ENCODE measurements around the gene COL11A1.
"Not testable (repeated sequence)": the region's sequence is repeated elsewhere in the genome, so short reads cannot be mapped to it uniquely, and the experiment has no call there.

Gene COL11A1

DNA sequence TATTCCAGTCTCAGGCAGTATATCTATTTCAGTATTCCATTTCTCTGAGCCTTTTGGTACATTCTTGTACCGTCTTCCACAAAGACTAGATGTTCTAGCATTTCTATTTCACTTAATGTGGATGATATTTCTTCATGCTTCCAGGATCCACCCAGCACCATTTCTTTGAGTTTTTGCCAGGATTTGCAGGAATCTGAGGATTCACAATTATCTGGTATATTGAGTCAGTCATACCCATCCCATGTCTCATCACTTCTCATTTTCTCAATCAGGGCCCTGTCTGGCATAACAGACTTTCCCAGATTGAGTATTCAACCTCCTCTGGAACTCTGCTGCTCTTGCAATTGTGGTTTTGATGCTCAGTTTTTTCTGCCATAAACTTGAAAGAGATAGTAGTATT lies 20.9 kb upstream of the COL11A1 start:
- Histone ChIP-seq H3K9ac (ENCODE audit: low read depth, low read length) (no peak overlapping the region), H3K4me3 (ENCODE audit: low read depth in 1 of 2, low read length in 2 of 2) (no peak overlapping the region), H3K4me2 (ENCODE audit: insufficient read depth, low read length) (no peak overlapping the region), H4K20me1 (ENCODE audit: insufficient read depth, low read length) (no peaks in the 10 kb centered on the region), H3K27me3 (ENCODE audit: insufficient read depth, low read length, poor library complexity) (no peaks in the 10 kb centered on the region), H3K27ac (ENCODE audit: low read length) (no peak overlapping the region), H3K79me2 (ENCODE audit: insufficient read depth, low read length) (no peaks in the 10 kb centered on the region), H3K9me3 (ENCODE audit: insufficient read depth, low read length, severe bottlenecking) (no peaks in the 10 kb centered on the region), H2AFZ (ENCODE audit: low read depth, low read length) (no peak overlapping the region), H3K36me3 (ENCODE audit: insufficient read depth, low read length) (no peaks in the 10 kb centered on the region), H3K4me1 (ENCODE audit: insufficient read depth, low read length) (no peaks in the 10 kb centered on the region)
- DNase-seq (no peak), ATAC-seq (ENCODE audit: insufficient read depth, low read depth) (no peak)
- TF ChIP-seq, protein P1, sequence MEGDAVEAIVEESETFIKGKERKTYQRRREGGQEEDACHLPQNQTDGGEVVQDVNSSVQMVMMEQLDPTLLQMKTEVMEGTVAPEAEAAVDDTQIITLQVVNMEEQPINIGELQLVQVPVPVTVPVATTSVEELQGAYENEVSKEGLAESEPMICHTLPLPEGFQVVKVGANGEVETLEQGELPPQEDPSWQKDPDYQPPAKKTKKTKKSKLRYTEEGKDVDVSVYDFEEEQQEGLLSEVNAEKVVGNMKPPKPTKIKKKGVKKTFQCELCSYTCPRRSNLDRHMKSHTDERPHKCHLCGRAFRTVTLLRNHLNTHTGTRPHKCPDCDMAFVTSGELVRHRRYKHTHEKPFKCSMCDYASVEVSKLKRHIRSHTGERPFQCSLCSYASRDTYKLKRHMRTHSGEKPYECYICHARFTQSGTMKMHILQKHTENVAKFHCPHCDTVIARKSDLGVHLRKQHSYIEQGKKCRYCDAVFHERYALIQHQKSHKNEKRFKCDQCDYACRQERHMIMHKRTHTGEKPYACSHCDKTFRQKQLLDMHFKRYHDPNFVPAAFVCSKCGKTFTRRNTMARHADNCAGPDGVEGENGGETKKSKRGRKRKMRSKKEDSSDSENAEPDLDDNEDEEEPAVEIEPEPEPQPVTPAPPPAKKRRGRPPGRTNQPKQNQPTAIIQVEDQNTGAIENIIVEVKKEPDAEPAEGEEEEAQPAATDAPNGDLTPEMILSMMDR (IDR thresholded peaks at IDR 0.05; ENCODE audit: borderline replicate concordance, extremely low read depth, low read length, poor library complexity, severe bottlenecking) = no peak
- no peak for TF ChIP-seq EZH2 (IDR thresholded peaks at IDR 0.05; ENCODE audit: borderline replicate concordance, low read depth, low read length, severe bottlenecking)

DNA sequence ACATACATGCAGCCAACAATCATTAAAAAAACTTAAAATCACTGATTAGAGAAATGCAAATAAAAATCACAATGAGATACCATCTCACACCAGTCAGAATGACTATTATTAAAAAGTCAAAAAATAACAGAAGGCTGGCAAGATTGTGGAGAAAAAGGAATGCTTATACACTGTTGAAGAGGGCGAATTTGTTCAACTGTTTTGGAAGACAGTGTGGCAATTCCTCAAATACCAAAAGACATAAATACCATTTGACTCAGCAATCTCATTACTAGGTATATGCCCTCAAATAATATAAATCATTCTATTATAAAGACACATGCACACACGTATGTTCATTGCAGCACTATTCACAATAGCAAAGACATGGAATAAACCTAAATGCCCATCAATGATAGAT lies 19.9 kb upstream of the COL11A1 start:
- not testable (repeated sequence) for H3K36me3 ChIP-seq (ENCODE audit: insufficient read depth, low read length); DNase-seq; H3K4me1 ChIP-seq (ENCODE audit: insufficient read depth, low read length); H3K27me3 ChIP-seq (ENCODE audit: insufficient read depth, low read length, poor library complexity); H3K4me2 ChIP-seq (ENCODE audit: insufficient read depth, low read length); H4K20me1 ChIP-seq (ENCODE audit: insufficient read depth, low read length); H3K79me2 ChIP-seq (ENCODE audit: insufficient read depth, low read length); H3K9me3 ChIP-seq (ENCODE audit: insufficient read depth, low read length, severe bottlenecking); H3K27ac ChIP-seq (ENCODE audit: low read length); H2AFZ ChIP-seq (ENCODE audit: low read depth, low read length); ATAC-seq (ENCODE audit: insufficient read depth, low read depth); H3K4me3 ChIP-seq (ENCODE audit: low read depth in 1 of 2, low read length in 2 of 2); H3K9ac ChIP-seq (ENCODE audit: low read depth, low read length)

DNA sequence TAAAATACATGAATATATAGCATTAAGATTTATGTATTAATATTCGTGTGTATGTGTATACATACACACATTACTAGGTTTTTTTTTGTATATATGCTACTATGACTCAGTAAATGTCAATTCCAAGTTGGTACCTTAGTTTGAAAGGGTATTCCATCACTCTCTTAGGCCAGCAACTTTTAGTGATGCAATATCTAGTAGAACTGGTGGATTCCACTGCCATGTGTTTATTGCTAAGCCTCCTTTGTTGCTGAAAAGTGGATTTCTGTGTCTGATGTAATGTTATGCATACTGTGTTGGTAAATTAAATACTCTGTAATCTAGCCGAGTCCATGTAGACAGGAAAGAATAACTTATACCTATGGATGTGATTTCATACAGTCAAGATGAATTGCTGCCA lies 16.9 kb upstream of the COL11A1 start:
- no peak overlapping the region for H3K9ac ChIP-seq (ENCODE audit: low read depth, low read length)
- no peaks in the 10 kb centered on the region for H3K36me3 ChIP-seq (ENCODE audit: insufficient read depth, low read length)
- no peaks in the 10 kb centered on the region for H3K9me3 ChIP-seq (ENCODE audit: insufficient read depth, low read length, severe bottlenecking)
- no peak for TF ChIP-seq EZH2 (IDR thresholded peaks at IDR 0.05; ENCODE audit: borderline replicate concordance, low read depth, low read length, severe bottlenecking)
- TF ChIP-seq, protein P1 (IDR thresholded peaks at IDR 0.05; ENCODE audit: borderline replicate concordance, extremely low read depth, low read length, poor library complexity, severe bottlenecking) = no peak
- H3K79me2 ChIP-seq (ENCODE audit: insufficient read depth, low read length) = no peaks in the 10 kb centered on the region
- H3K27me3 ChIP-seq (ENCODE audit: insufficient read depth, low read length, poor library complexity) = no peaks in the 10 kb centered on the region
- no peaks in the 10 kb centered on the region for H4K20me1 ChIP-seq (ENCODE audit: insufficient read depth, low read length)
- H3K4me2 ChIP-seq (ENCODE audit: insufficient read depth, low read length) = no peak overlapping the region
- no peak overlapping the region for H3K27ac ChIP-seq (ENCODE audit: low read length)
- no peak for DNase-seq
- H2AFZ ChIP-seq (ENCODE audit: low read depth, low read length) = no peak overlapping the region
- no peak for ATAC-seq (ENCODE audit: insufficient read depth, low read depth)
- H3K4me1 ChIP-seq (ENCODE audit: insufficient read depth, low read length) = no peaks in the 10 kb centered on the region
- H3K4me3 ChIP-seq (ENCODE audit: low read depth in 1 of 2, low read length in 2 of 2) = no peak overlapping the region

DNA sequence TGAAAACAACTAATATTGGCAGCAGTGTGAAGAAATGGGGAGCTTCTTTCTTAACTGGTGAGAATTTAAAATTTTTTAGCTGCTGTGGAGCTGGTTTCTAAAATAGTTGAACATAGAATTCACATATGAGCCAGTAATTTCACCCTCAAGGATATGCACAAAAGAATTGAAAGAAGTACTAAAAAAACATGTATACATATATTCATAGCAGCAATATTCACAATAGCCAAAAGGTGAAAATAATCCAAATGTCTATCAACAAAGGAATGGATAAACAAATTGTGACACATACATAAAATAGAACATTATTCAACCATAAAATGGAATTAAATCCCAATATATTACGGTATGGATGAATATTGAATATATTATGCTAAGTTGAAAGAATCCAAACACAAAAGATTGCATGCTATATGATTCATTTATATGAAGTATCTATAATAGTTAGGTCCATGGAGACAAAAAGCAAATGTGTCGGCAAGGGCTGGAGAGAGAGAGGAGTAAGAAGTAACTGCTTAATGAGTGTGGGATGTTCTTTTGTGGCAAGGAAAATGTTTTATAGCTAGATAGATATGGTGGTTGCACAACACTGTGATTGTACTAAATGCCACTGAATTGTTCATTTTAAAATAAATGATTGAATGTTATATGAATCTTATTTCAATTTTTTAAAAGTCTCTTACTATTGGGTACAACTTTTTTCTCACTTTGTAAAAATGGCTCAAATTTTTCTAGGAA lies 14.8 kb upstream of the COL11A1 start:
- no peak for TF ChIP-seq EZH2 (IDR thresholded peaks at IDR 0.05; ENCODE audit: borderline replicate concordance, low read depth, low read length, severe bottlenecking)
- TF ChIP-seq, protein P1 (IDR thresholded peaks at IDR 0.05; ENCODE audit: borderline replicate concordance, extremely low read depth, low read length, poor library complexity, severe bottlenecking) = no peak
- Histone ChIP-seq H3K27me3 (ENCODE audit: insufficient read depth, low read length, poor library complexity) (no peaks in the 10 kb centered on the region), H3K4me3 (ENCODE audit: low read depth in 1 of 2, low read length in 2 of 2) (no peak overlapping the region), H4K20me1 (ENCODE audit: insufficient read depth, low read length) (no peaks in the 10 kb centered on the region), H3K4me1 (ENCODE audit: insufficient read depth, low read length) (no peaks in the 10 kb centered on the region), H2AFZ (ENCODE audit: low read depth, low read length) (no peak overlapping the region), H3K9ac (ENCODE audit: low read depth, low read length) (no peak overlapping the region), H3K27ac (ENCODE audit: low read length) (no peak overlapping the region), H3K9me3 (ENCODE audit: insufficient read depth, low read length, severe bottlenecking) (no peaks in the 10 kb centered on the region), H3K36me3 (ENCODE audit: insufficient read depth, low read length) (no peaks in the 10 kb centered on the region), H3K79me2 (ENCODE audit: insufficient read depth, low read length) (no peaks in the 10 kb centered on the region), H3K4me2 (ENCODE audit: insufficient read depth, low read length) (no peak overlapping the region)
- DNase-seq = no peak
- no peak for ATAC-seq (ENCODE audit: insufficient read depth, low read depth)

All from DND-41 (cell line).